PC-9 (cell line): ENCODE results near the gene MATN1. TPM values are rescaled to one million over a fixed set of nuclear protein-coding genes. Genes with fewer than 3 reads are reported as not detected.

Experiments used
- BruUV-seq: library from RNA; stranded (reverse); fragments of 400-500 nt; replicated peaks from 2 replicates; lab custom pipeline; 2021; lab: Mats Ljungman, UMichigan
- CTCF ChIA-PET: fragments of 300-600 bp; sonication (Branson Sonifier 250); formaldehyde crosslinking; loops from one replicate; lab custom pipeline; 2022; ENCODE audit warnings: antibody characterized with exemption; lab: Charles Lee
- POLR2A ChIA-PET: fragments of 300-600 bp; sonication (Branson Sonifier 250); formaldehyde crosslinking; loops from one replicate; lab custom pipeline; 2022; ENCODE audit warnings: antibody characterized with exemption; ENCODE audit not compliant: unreplicated experiment; lab: Charles Lee
- DNase-seq, 2 experiments: peaks; one replicate each; pipeline versions ENCODE4 v3.0.0 to v3.0.0-alpha.2; 2015 to 2022; ENCODE audit warnings: mixed read lengths in 1 of 2
- H2AFZ ChIP-seq: fragments of 200-600 bp; sonication (generic); 2 replicates; pipeline ENCODE4 v1.8.1; 2017; ENCODE audit warnings: antibody characterized with exemption
- H3F3A ChIP-seq: fragments of 200-600 bp; sonication (generic); 2 replicates; pipeline ENCODE4 v1.8.1; 2017; ENCODE audit warnings: antibody characterized with exemption, mild to moderate bottlenecking, low read depth; ENCODE audit not compliant: insufficient read depth
- H3K27ac ChIP-seq: fragments of 200-600 bp; sonication (generic); 2 replicates; pipeline ENCODE4 v1.6.1; 2016; ENCODE audit warnings: mixed run types
- H3K27me3 ChIP-seq: fragments of 200-600 bp; sonication (generic); 2 replicates; pipeline ENCODE4 v1.6.1; 2016; ENCODE audit warnings: low read depth, mixed run types; ENCODE audit not compliant: insufficient read depth
- H3K36me3 ChIP-seq: fragments of 200-600 bp; sonication (generic); 2 replicates; pipeline ENCODE4 v1.6.1; 2016; ENCODE audit warnings: low read depth, mixed run types
- H3K4me1 ChIP-seq: fragments of 200-600 bp; sonication (generic); replicated peaks from 2 replicates; pipeline ENCODE4 v1.6.1; 2016; ENCODE audit warnings: mixed run types; ENCODE audit not compliant: insufficient read depth
- H3K4me2 ChIP-seq: fragments of 200-600 bp; sonication (generic); 2 replicates; pipeline ENCODE4 v1.6.1; 2017; ENCODE audit warnings: mixed run types
- H3K4me3 ChIP-seq: fragments of 200-600 bp; sonication (generic); 2 replicates; pipeline ENCODE4 v1.6.1; 2016; ENCODE audit warnings: mixed run types
- H3K79me2 ChIP-seq: fragments of 200-600 bp; sonication (generic); 2 replicates; pipeline ENCODE4 v1.6.1; 2017; ENCODE audit warnings: low read depth, mixed run types
- H3K9me2 ChIP-seq: fragments of 200-600 bp; sonication (generic); 2 replicates; pipeline ENCODE4 v1.8.1; 2017; ENCODE audit warnings: mild to moderate bottlenecking; ENCODE audit not compliant: insufficient read depth
- H3K9me3 ChIP-seq: fragments of 200-600 bp; sonication (generic); 2 replicates; pipeline ENCODE4 v1.8.1; 2016; ENCODE audit warnings: low read depth; ENCODE audit not compliant: insufficient read depth
- H4K20me1 ChIP-seq: fragments of 200-600 bp; sonication (generic); 2 replicates; pipeline ENCODE4 v1.8.1; 2017; ENCODE audit not compliant: insufficient read depth
- EZH2 ChIP-seq: fragments of 200-600 bp; sonication (generic); IDR thresholded peaks from 2 replicates; pipeline ENCODE4 v1.8.0; 2017; ENCODE audit warnings: antibody characterized with exemption, low read depth
- intact Hi-C: fragments of 100-400 bp; cut with micrococcal nuclease; formaldehyde crosslinking; loops from one replicate; pipeline ENCODE4 v1.10.0; 2022; ENCODE audit not compliant: unreplicated experiment
- total RNA-seq: library from RNA; stranded (reverse); gene quantifications from 2 replicates; pipeline ENCODE4 v1.2.3, GENCODE V29; 2021
- TF ChIP-seq, protein P1 (sequence below): fragments of 200-600 bp; sonication (generic); conservative IDR thresholded peaks from 2 replicates; pipeline ENCODE4 v1.6.1; 2017; ENCODE audit warnings: mixed run types, antibody characterized with exemption, mild to moderate bottlenecking, moderate library complexity

Gene MATN1
- total RNA-seq, 1 experiment from 2014 or later: 0.37 TPM

DNA sequence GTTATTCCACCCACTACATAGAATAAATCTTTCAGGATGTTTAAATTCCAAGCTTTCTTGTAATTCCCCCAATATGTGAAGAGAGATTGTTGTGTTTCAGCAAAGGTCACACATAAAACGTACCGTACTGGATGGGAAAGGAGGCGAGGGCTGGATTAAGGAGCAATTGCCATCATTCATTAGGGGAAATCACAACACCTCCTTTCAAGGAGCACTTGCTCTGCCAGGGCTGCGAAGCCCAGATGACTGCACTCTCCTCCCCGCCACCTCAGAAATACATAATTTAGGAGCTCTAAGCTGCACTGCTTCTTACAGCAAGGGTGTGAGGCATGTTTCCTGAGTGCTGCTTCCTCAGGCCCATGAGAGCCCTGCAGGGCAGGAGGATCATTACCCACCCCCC lies 29.6 kb downstream of the MATN1 start:
- Histone ChIP-seq H3K4me3 (no peak overlapping the region), H3K4me1 (peaks cover 12% of the 10 kb centered on the region), H3K27ac (no peak overlapping the region), H3K9me2 (no peaks in the 10 kb centered on the region), H4K20me1 (no peaks in the 10 kb centered on the region), H3K9me3 (no peaks in the 10 kb centered on the region), H3K36me3 (no peaks in the 10 kb centered on the region), H3K27me3 (no peaks in the 10 kb centered on the region), H3K4me2 (no peak overlapping the region), H3K79me2 (no peaks in the 10 kb centered on the region), H3F3A (peaks cover 3% of the 10 kb centered on the region; the same call in 1 of the 2 replicates), H2AFZ (no peak overlapping the region)
- TF ChIP-seq, protein P1, sequence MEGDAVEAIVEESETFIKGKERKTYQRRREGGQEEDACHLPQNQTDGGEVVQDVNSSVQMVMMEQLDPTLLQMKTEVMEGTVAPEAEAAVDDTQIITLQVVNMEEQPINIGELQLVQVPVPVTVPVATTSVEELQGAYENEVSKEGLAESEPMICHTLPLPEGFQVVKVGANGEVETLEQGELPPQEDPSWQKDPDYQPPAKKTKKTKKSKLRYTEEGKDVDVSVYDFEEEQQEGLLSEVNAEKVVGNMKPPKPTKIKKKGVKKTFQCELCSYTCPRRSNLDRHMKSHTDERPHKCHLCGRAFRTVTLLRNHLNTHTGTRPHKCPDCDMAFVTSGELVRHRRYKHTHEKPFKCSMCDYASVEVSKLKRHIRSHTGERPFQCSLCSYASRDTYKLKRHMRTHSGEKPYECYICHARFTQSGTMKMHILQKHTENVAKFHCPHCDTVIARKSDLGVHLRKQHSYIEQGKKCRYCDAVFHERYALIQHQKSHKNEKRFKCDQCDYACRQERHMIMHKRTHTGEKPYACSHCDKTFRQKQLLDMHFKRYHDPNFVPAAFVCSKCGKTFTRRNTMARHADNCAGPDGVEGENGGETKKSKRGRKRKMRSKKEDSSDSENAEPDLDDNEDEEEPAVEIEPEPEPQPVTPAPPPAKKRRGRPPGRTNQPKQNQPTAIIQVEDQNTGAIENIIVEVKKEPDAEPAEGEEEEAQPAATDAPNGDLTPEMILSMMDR: no peak
- TF ChIP-seq EZH2: no peak
- BruUV-seq: no TSS peak
- intact Hi-C loops: loop anchor here (10.0 kb wide), 1 partner anchor 169 kb away; no protein-coding TSS in a partner anchor
- ChIA-PET POLR2A (no interaction called here), CTCF (no interaction called here)
- DNase-seq: no peak

DNA sequence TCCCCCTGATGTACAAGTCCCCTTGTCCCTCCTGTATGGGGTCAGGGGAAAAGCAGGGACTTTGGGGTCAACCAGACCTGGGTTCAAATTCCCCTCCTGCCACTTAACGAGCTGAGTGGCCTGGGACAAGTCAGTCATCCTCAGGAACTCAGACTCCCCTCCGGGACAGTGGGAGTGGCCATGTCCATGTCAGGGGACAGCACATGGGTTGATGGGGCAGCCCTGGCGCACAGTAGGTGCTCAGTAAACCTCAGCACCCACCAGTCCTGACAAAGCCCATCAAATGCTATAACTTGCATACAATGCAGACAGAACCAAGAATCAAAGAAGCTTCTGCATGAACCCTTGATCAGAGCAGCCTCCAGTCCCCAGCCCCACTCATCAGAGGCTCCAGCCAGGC lies 30.0 kb downstream of the MATN1 start:
- H2AFZ ChIP-seq: no peak overlapping the region
- peaks cover 12% of the 10 kb centered on the region for H3K4me1 ChIP-seq
- no peak overlapping the region for H3K4me2 ChIP-seq
- H3F3A ChIP-seq: peaks cover 3% of the 10 kb centered on the region; the same call in 1 of the 2 replicates
- no peak for DNase-seq
- CTCF ChIA-PET: no interaction called here
- no peak overlapping the region for H3K4me3 ChIP-seq
- TF ChIP-seq EZH2: no peak
- TF ChIP-seq, protein P1: no peak
- BruUV-seq: no TSS peak
- no peaks in the 10 kb centered on the region for H3K9me3 ChIP-seq
- no peaks in the 10 kb centered on the region for H3K27me3 ChIP-seq
- H3K9me2 ChIP-seq: no peaks in the 10 kb centered on the region
- intact Hi-C loops: loop anchor here (10.0 kb wide), 1 partner anchor 169 kb away; no protein-coding TSS in a partner anchor
- H4K20me1 ChIP-seq: no peaks in the 10 kb centered on the region
- H3K27ac ChIP-seq: no peak overlapping the region
- POLR2A ChIA-PET: no interaction called here
- H3K79me2 ChIP-seq: no peaks in the 10 kb centered on the region
- H3K36me3 ChIP-seq: no peaks in the 10 kb centered on the region

DNA sequence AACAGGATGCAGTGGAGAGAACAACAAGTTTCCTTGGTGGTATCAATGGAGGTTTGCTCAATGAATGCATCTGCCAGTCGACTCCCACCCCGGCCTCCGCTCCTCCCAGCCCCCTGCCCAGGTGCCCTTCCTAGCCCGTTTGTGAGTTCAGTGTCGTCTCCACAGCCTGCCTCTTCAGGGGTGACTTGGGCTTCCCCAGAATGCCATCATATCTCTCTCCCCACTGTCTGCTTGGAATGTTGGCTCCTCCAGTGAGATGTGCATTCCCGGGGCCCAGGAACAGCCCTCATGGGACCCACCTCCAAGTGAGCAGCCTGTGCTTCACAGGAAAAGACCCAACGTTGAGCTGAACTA lies 30.5 kb downstream of the MATN1 start:
- CTCF ChIA-PET: no interaction called here
- peaks cover 12% of the 10 kb centered on the region for H3K4me1 ChIP-seq

More for the DNA sequence above, 30.5 kb downstream of the MATN1 start:
- no peak for DNase-seq
- H3F3A ChIP-seq: peaks cover 3% of the 10 kb centered on the region; the same call in 1 of the 2 replicates
- no peak for TF ChIP-seq EZH2
- TF ChIP-seq, protein P1: no peak
- H2AFZ ChIP-seq: no peak overlapping the region
- H3K36me3 ChIP-seq: no peaks in the 10 kb centered on the region
- H3K9me3 ChIP-seq: no peaks in the 10 kb centered on the region
- no TSS peak for BruUV-seq
- no peaks in the 10 kb centered on the region for H3K79me2 ChIP-seq
- POLR2A ChIA-PET: no interaction called here
- H3K4me3 ChIP-seq: no peak overlapping the region
- H3K27ac ChIP-seq: no peak overlapping the region
- no peaks in the 10 kb centered on the region for H3K9me2 ChIP-seq
- no peaks in the 10 kb centered on the region for H3K27me3 ChIP-seq
- intact Hi-C loops: loop anchor here (10.0 kb wide), 1 partner anchor 168 kb away; no protein-coding TSS in a partner anchor
- no peaks in the 10 kb centered on the region for H4K20me1 ChIP-seq
- no peak overlapping the region for H3K4me2 ChIP-seq
